Measurements from ENCODE around the gene NPR2. TPM values are rescaled to one million over a fixed set of nuclear protein-coding genes. Genes with fewer than 3 reads are reported as not detected.
A peak's percentile ranks its signal among the peaks of the same experiment; 100 is the strongest.

Gene NPR2
- total RNA-seq, 1 experiment from 2014 or later = 40.5 TPM

GRCh38 chr9:35789541-35789940 is 1.9 kb upstream of the NPR2 start:
- H3K36me3 ChIP-seq (ENCODE audit: control insufficient read depth, insufficient read depth, low read length) = 0 out of 2 replicates have a peak, but pooled peaks cover 1% of the 10 kb centered on the region
- ChIA-PET POLR2A (interaction anchor here (0.9 kb wide), 1 partner anchor 25 kb away, joined by 5 read pairs; no protein-coding TSS in a partner anchor), CTCF (interaction anchor here (0.7 to 2.5 kb wide), 20 partner anchors 9 to 234 kb away, joined by 3 to 95 read pairs (median 4); partner anchors contain the start of genes ARHGEF39, CCDC107, CREB3 and GBA2)
- no peaks in the 10 kb centered on the region for H3K9me3 ChIP-seq
- H3K9me3 Mint-ChIP-seq (ENCODE audit: unreplicated experiment) = no peaks in the 10 kb centered on the region
- H3K36me3 Mint-ChIP-seq (ENCODE audit: insufficient read depth, unreplicated experiment) = no peaks in the 10 kb centered on the region
- no peak overlapping the region for H3K4me3 Mint-ChIP-seq (ENCODE audit: unreplicated experiment)
- BruUV-seq (replicated peaks) = no TSS peak
- no peaks in the 10 kb centered on the region for H3K27me3 Mint-ChIP-seq (ENCODE audit: insufficient read depth, unreplicated experiment)
- H3K27me3 ChIP-seq (replicated peaks; ENCODE audit: control insufficient read depth, insufficient read depth, low read length) = no peaks in the 10 kb centered on the region
- no peak overlapping the region for H3K4me3 ChIP-seq (ENCODE audit: low read depth, low read length)
- intact Hi-C loops (cut with micrococcal nuclease; ENCODE audit: unreplicated experiment) = no loop called here
- H3K27ac Mint-ChIP-seq (ENCODE audit: unreplicated experiment) = no peak overlapping the region
- TF ChIP-seq, protein P1, sequence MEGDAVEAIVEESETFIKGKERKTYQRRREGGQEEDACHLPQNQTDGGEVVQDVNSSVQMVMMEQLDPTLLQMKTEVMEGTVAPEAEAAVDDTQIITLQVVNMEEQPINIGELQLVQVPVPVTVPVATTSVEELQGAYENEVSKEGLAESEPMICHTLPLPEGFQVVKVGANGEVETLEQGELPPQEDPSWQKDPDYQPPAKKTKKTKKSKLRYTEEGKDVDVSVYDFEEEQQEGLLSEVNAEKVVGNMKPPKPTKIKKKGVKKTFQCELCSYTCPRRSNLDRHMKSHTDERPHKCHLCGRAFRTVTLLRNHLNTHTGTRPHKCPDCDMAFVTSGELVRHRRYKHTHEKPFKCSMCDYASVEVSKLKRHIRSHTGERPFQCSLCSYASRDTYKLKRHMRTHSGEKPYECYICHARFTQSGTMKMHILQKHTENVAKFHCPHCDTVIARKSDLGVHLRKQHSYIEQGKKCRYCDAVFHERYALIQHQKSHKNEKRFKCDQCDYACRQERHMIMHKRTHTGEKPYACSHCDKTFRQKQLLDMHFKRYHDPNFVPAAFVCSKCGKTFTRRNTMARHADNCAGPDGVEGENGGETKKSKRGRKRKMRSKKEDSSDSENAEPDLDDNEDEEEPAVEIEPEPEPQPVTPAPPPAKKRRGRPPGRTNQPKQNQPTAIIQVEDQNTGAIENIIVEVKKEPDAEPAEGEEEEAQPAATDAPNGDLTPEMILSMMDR (IDR thresholded peaks at IDR 0.05; ENCODE audit: insufficient read depth in 1 of 2, low read depth in 1 of 2, low read length in 1 of 2, severe bottlenecking in 1 of 2, unreplicated experiment in 1 of 2) = no peak
- no peak for DNase-seq
- peaks cover 4% of the 10 kb centered on the region for H3K4me1 Mint-ChIP-seq (ENCODE audit: low read depth, unreplicated experiment)
- H3K4me1 ChIP-seq = peaks cover 8% of the 10 kb centered on the region; the same call in 1 of the 2 replicates

DNA sequence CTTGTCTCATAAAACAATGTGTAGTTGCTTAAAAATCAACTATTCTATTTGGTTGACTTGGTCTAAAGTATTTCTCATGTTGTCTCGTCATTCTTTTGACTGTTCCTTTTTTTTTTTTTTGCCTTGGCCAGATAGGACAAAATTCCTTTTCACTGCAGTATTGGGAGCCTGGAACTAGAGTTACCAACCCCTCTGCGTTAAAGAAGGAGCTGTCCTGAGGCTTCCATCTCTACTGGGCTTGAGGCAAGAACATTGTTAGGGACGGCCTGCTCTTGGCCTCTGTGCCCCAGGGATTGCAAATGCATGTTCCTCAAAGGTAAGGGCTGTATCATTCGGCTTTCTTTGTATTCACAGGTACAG is 1.4 kb upstream of the NPR2 start:
- Histone ChIP-seq H3K27me3 (replicated peaks; ENCODE audit: control insufficient read depth, insufficient read depth, low read length) (no peaks in the 10 kb centered on the region), H3K9me3 (no peaks in the 10 kb centered on the region), H3K4me1 (peaks cover 8% of the 10 kb centered on the region; the same call in 1 of the 2 replicates), H3K4me3 (ENCODE audit: low read depth, low read length) (no peak overlapping the region), H3K36me3 (ENCODE audit: control insufficient read depth, insufficient read depth, low read length) (0 out of 2 replicates have a peak, but pooled peaks cover 1% of the 10 kb centered on the region)
- H3K4me3 Mint-ChIP-seq (ENCODE audit: unreplicated experiment) = no peak overlapping the region
- H3K27ac Mint-ChIP-seq (ENCODE audit: unreplicated experiment) = no peak overlapping the region
- no TSS peak for BruUV-seq (replicated peaks)
- intact Hi-C loops (cut with micrococcal nuclease; ENCODE audit: unreplicated experiment) = loop anchor here (1.0 kb wide), 3 partner anchors 23 to 92 kb away; no protein-coding TSS in a partner anchor
- POLR2A ChIA-PET = interaction anchor here (0.7 to 0.9 kb wide), 2 partner anchors 24 to 92 kb away, joined by 4 to 5 read pairs; no protein-coding TSS in a partner anchor
- H3K9me3 Mint-ChIP-seq (ENCODE audit: unreplicated experiment) = no peaks in the 10 kb centered on the region
- DNase-seq = no peak
- H3K36me3 Mint-ChIP-seq (ENCODE audit: insufficient read depth, unreplicated experiment) = no peaks in the 10 kb centered on the region
- TF ChIP-seq, protein P1 (IDR thresholded peaks at IDR 0.05; ENCODE audit: insufficient read depth in 1 of 2, low read depth in 1 of 2, low read length in 1 of 2, severe bottlenecking in 1 of 2, unreplicated experiment in 1 of 2) = no peak
- CTCF ChIA-PET = interaction anchor here (0.7 to 2.5 kb wide), 27 partner anchors 8 to 236 kb away, joined by 3 to 95 read pairs (median 4); partner anchors contain the start of genes ARHGEF39, CCDC107, CREB3 and FAM221B
- peaks cover 4% of the 10 kb centered on the region for H3K4me1 Mint-ChIP-seq (ENCODE audit: low read depth, unreplicated experiment)
- H3K27me3 Mint-ChIP-seq (ENCODE audit: insufficient read depth, unreplicated experiment) = no peaks in the 10 kb centered on the region

- Histone ChIP-seq H3K27me3 (replicated peaks; ENCODE audit: control insufficient read depth, insufficient read depth, low read length) (no peaks in the 10 kb centered on the region), H3K4me3 (ENCODE audit: low read depth, low read length) (no peak overlapping the region), H3K36me3 (ENCODE audit: control insufficient read depth, insufficient read depth, low read length) (0 out of 2 replicates have a peak, but pooled peaks cover 1% of the 10 kb centered on the region), H3K9me3 (no peaks in the 10 kb centered on the region), H3K4me1 (peaks cover 8% of the 10 kb centered on the region; the same call in 1 of the 2 replicates)
- CTCF ChIA-PET = interaction anchor here (0.5 to 2.5 kb wide), 36 partner anchors 8 to 235 kb away, joined by 3 to 95 read pairs (median 4); partner anchors contain the start of genes ARHGEF39, CCDC107, CREB3 and FAM221B
- peak; percentile 75 to 77 for DNase-seq
- POLR2A ChIA-PET = interaction anchor here (0.7 to 0.9 kb wide), 2 partner anchors 23 to 91 kb away, joined by 4 to 5 read pairs; no protein-coding TSS in a partner anchor
- no peaks in the 10 kb centered on the region for H3K27me3 Mint-ChIP-seq (ENCODE audit: insufficient read depth, unreplicated experiment)
- H3K27ac Mint-ChIP-seq (ENCODE audit: unreplicated experiment) = no peak overlapping the region
- intact Hi-C loops (cut with micrococcal nuclease; ENCODE audit: unreplicated experiment) = loop anchor here (1.0 kb wide), 3 partner anchors 23 to 92 kb away; no protein-coding TSS in a partner anchor
- H3K4me3 Mint-ChIP-seq (ENCODE audit: unreplicated experiment) = no peak overlapping the region
- peaks cover 4% of the 10 kb centered on the region for H3K4me1 Mint-ChIP-seq (ENCODE audit: low read depth, unreplicated experiment)
- BruUV-seq (replicated peaks) = no TSS peak
- TF ChIP-seq, protein P1 (IDR thresholded peaks at IDR 0.05; ENCODE audit: insufficient read depth in 1 of 2, low read depth in 1 of 2, low read length in 1 of 2, severe bottlenecking in 1 of 2, unreplicated experiment in 1 of 2) = peak; percentile 80 to 81
- H3K36me3 Mint-ChIP-seq (ENCODE audit: insufficient read depth, unreplicated experiment) = no peaks in the 10 kb centered on the region
- no peaks in the 10 kb centered on the region for H3K9me3 Mint-ChIP-seq (ENCODE audit: unreplicated experiment)
Measured at GRCh38 chr9:35790385-35791296, 750 bp upstream of the NPR2 start.

All from Caco-2 (cell line).